Prostate gland (tissue), 2 donors: ENCODE results near the gene IFT81.

Source experiments
- CTCF ChIP-seq, 4 experiments: fragments of 200-600 bp in 2 of 4; fragments of 450-650 bp in 2 of 4; sonication (generic) in 2 of 4; IDR thresholded peaks; 1 replicate in 3 of 4; 2 replicates in 1 of 4; pipeline ENCODE4 v1.5.1; 2016 to 2019; ENCODE audit warnings: antibody characterized with exemption in 4 of 4, mild to moderate bottlenecking in 2 of 4, moderate library complexity in 2 of 4
- POLR2A ChIP-seq: fragments of 450-650 bp; IDR thresholded peaks from one replicate; pipeline ENCODE4 v1.6.1; 2016; ENCODE audit warnings: antibody characterized with exemption, mild to moderate bottlenecking

GRCh38 chr12:110105986-110106385 is 18.2 kb upstream of the IFT81 start:
- TF ChIP-seq CTCF (IDR thresholded peaks at IDR 0.05) (no peak), POLR2A (no peak)
